Smooth muscle cell (in vitro differentiated cells): ENCODE measurements around the gene GLG1. TPM values are rescaled to one million over a fixed set of nuclear protein-coding genes. Genes with fewer than 3 reads are reported as not detected.

Experiments
- DNase-seq: peaks from one replicate; lab custom pipeline; 2025; ENCODE audit not compliant: unreplicated experiment; lab: John Stamatoyannopoulos, UW
- H2AFZ ChIP-seq: fragments of 200-600 bp; sonication (generic); 2 replicates; pipeline ENCODE4 v1.6.0; 2016; ENCODE audit warnings: antibody characterized with exemption, low read depth, mild to moderate bottlenecking
- H3F3A ChIP-seq: fragments of 200-600 bp; sonication (generic); 2 replicates; pipeline ENCODE4 v1.6.0; 2017; ENCODE audit warnings: antibody characterized with exemption, low read depth
- H3K27ac ChIP-seq: fragments of 200-600 bp; sonication (generic); 2 replicates; pipeline ENCODE4 v1.5.1; 2016; ENCODE audit warnings: low read depth, mild to moderate bottlenecking
- H3K27me3 ChIP-seq: fragments of 200-600 bp; sonication (generic); 2 replicates; pipeline ENCODE4 v1.6.1; 2016; ENCODE audit warnings: low read depth, mild to moderate bottlenecking
- H3K36me3 ChIP-seq: fragments of 200-600 bp; sonication (generic); 2 replicates; pipeline ENCODE4 v1.5.1; 2016; ENCODE audit warnings: low read depth
- H3K4me1 ChIP-seq: fragments of 200-600 bp; sonication (generic); 2 replicates; pipeline ENCODE4 v1.5.1; 2016; ENCODE audit warnings: low read depth
- H3K4me2 ChIP-seq: fragments of 200-600 bp; sonication (generic); 2 replicates; pipeline ENCODE4 v1.6.0; 2016; ENCODE audit warnings: mild to moderate bottlenecking
- H3K4me3 ChIP-seq: fragments of 200-600 bp; sonication (generic); 2 replicates; pipeline ENCODE4 v1.5.1; 2016; ENCODE audit warnings: mild to moderate bottlenecking
- H3K79me2 ChIP-seq: fragments of 200-600 bp; sonication (generic); 2 replicates; pipeline ENCODE4 v1.6.0; 2016; ENCODE audit warnings: low read depth, mild to moderate bottlenecking
- H3K9ac ChIP-seq: fragments of 200-600 bp; sonication (generic); 2 replicates; pipeline ENCODE4 v1.6.0; 2016; ENCODE audit warnings: low read depth
- H3K9me3 ChIP-seq: fragments of 200-600 bp; sonication (generic); replicated peaks from 2 replicates; pipeline ENCODE4 v1.5.1; 2016; ENCODE audit warnings: low read depth
- H4K20me1 ChIP-seq: fragments of 200-600 bp; sonication (generic); 2 replicates; pipeline ENCODE4 v1.6.0; 2016; ENCODE audit warnings: low read depth
- CTCF ChIP-seq: fragments of 200-600 bp; sonication (generic); IDR thresholded peaks from 2 replicates; pipeline ENCODE4 v1.5.1; 2017; ENCODE audit warnings: borderline replicate concordance, mild to moderate bottlenecking, antibody characterized with exemption; ENCODE audit not compliant: insufficient read depth, poor library complexity, severe bottlenecking
- WGBS: methylation state at CpG from one replicate; pipeline ENCODE4 v1.1.7; 2016; ENCODE audit warnings: low lambda C conversion rate; 5-methylcytosine and 5-hydroxymethylcytosine counted together
- polyA plus RNA-seq: library from polyadenylated mRNA; unstranded; fragments of >200 nt; fragmentation: Nextera tagmentation; extraction: Ambion mirVana; gene quantifications from 2 replicates; pipeline ENCODE4 v1.2.1, GENCODE V29; 2016
- total RNA-seq: library from RNA; depleted of rRNA; stranded (reverse); fragments of >200 nt; gene quantifications from 2 replicates; pipeline ENCODE4 v1.2.3, GENCODE V29; 2014

GLG1 gene
- total and polyA plus RNA-seq, 2 experiments from 2014 or later, result 131 to 140 TPM

GRCh38 chr16:74603848-74604247, 3.1 kb downstream of the GLG1 start:
- Histone ChIP-seq H3K27ac (peak overlapping the region; percentile 0), H3K4me1 (peaks cover 25% of the 10 kb centered on the region), H3K4me3 (no peak overlapping the region), H3F3A (no peaks in the 10 kb centered on the region), H3K36me3 (no peaks in the 10 kb centered on the region), H3K4me2 (peak overlapping the region; percentile 90), H2AFZ (no peak overlapping the region), H4K20me1 (peaks cover 72% of the 10 kb centered on the region), H3K9me3 (no peaks in the 10 kb centered on the region), H3K27me3 (no peaks in the 10 kb centered on the region), H3K9ac (no peak overlapping the region), H3K79me2 (peaks cover 77% of the 10 kb centered on the region)
- WGBS, result 44% methylated on average over 4 of the region's 4 CpGs
- TF ChIP-seq CTCF, result no peak
- DNase-seq, result no peak

GRCh38 chr16:74601126-74601871, 5.6 kb downstream of the GLG1 start:
- 73% methylated on average over 9 of the region's 9 CpGs for WGBS
- no peak overlapping the region for H3K4me2 ChIP-seq

GRCh38 chr16:74596586-74596985, 10.3 kb downstream of the GLG1 start:
- Histone ChIP-seq H3K79me2 (peaks cover 98% of the 10 kb centered on the region), H4K20me1 (peaks cover 97% of the 10 kb centered on the region), H3K9ac (no peak overlapping the region), H3K9me3 (no peaks in the 10 kb centered on the region), H3K4me1 (no peaks in the 10 kb centered on the region), H3K36me3 (no peaks in the 10 kb centered on the region), H3K4me2 (no peak overlapping the region), H3K4me3 (no peak overlapping the region), H3F3A (no peaks in the 10 kb centered on the region), H3K27ac (no peak overlapping the region), H3K27me3 (no peaks in the 10 kb centered on the region), H2AFZ (no peak overlapping the region)
- 89% methylated on average over 2 of the region's 2 CpGs for WGBS
- no peak for TF ChIP-seq CTCF
- DNase-seq, result no peak

More at GRCh38 chr16:74601126-74601871, 5.6 kb downstream of the GLG1 start:
- Histone ChIP-seq H3K27me3 (no peaks in the 10 kb centered on the region), H4K20me1 (peaks cover 96% of the 10 kb centered on the region), H3K27ac (no peak overlapping the region), H3K4me3 (no peak overlapping the region), H3K9me3 (no peaks in the 10 kb centered on the region), H3F3A (no peaks in the 10 kb centered on the region), H3K36me3 (no peaks in the 10 kb centered on the region), H3K4me1 (peaks cover 25% of the 10 kb centered on the region), H3K79me2 (peaks cover 98% of the 10 kb centered on the region), H3K9ac (no peak overlapping the region), H2AFZ (no peak overlapping the region)
- no peak for TF ChIP-seq CTCF
- no peak for DNase-seq

- TF ChIP-seq CTCF, result no peak
- Histone ChIP-seq H3K27me3 (no peaks in the 10 kb centered on the region), H3K4me1 (no peaks in the 10 kb centered on the region), H3F3A (no peaks in the 10 kb centered on the region), H3K9ac (no peak overlapping the region), H3K27ac (no peak overlapping the region), H3K36me3 (no peaks in the 10 kb centered on the region), H3K79me2 (peaks cover 97% of the 10 kb centered on the region), H3K4me2 (no peak overlapping the region), H3K4me3 (no peak overlapping the region), H3K9me3 (no peaks in the 10 kb centered on the region), H4K20me1 (peaks cover 97% of the 10 kb centered on the region), H2AFZ (no peak overlapping the region)
- DNase-seq, result no peak
- 90% methylated on average over 3 of the region's 3 CpGs for WGBS
Measured at GRCh38 chr16:74592847-74593246, 14.1 kb downstream of the GLG1 start.
